OCI-LY1 (cell line): ENCODE results near the gene IRX4.

Source experiments
- H2AFZ ChIP-seq: fragments of 200-600 bp; sonication (generic), shearing (Covaris generic); 2 replicates; pipeline ENCODE4 v1.6.0; 2014; ENCODE audit warnings: antibody characterized with exemption, mild to moderate bottlenecking, low read length
- H3F3A ChIP-seq: fragments of 200-600 bp; sonication (generic), shearing (Covaris generic); 2 replicates; pipeline ENCODE4 v1.6.0; 2014; ENCODE audit warnings: mild to moderate bottlenecking, antibody characterized with exemption, low read length, moderate library complexity; ENCODE audit not compliant: insufficient read depth
- H3K27ac ChIP-seq: fragments of 200-600 bp; sonication (generic); 2 replicates; pipeline ENCODE4 v1.5.1; 2014; ENCODE audit warnings: low read length, mixed run types, mild to moderate bottlenecking, low read depth; ENCODE audit not compliant: poor library complexity, severe bottlenecking
- H3K27me3 ChIP-seq: fragments of 200-600 bp; sonication (generic); 2 replicates; pipeline ENCODE4 v1.6.0; 2014; ENCODE audit warnings: antibody characterized with exemption, mild to moderate bottlenecking, low read length, moderate library complexity; ENCODE audit not compliant: insufficient read depth
- H3K36me3 ChIP-seq: fragments of 200-600 bp; sonication (generic); 2 replicates; pipeline ENCODE4 v1.6.1; 2014; ENCODE audit warnings: mild to moderate bottlenecking, antibody characterized with exemption, low read length, moderate library complexity, mixed read lengths; ENCODE audit not compliant: insufficient read depth
- H3K4me1 ChIP-seq: fragments of 200-600 bp; sonication (generic); 2 replicates; pipeline ENCODE4 v1.5.1; 2014; ENCODE audit warnings: mild to moderate bottlenecking, low read length, moderate library complexity; ENCODE audit not compliant: insufficient read depth, severe bottlenecking
- H3K4me2 ChIP-seq: fragments of 200-600 bp; sonication (generic), shearing (Covaris generic); 2 replicates; pipeline ENCODE4 v1.6.1; 2014; ENCODE audit warnings: low read length
- H3K4me3 ChIP-seq: fragments of 200-600 bp; sonication (generic); 2 replicates; pipeline ENCODE4 v1.5.1; 2014; ENCODE audit warnings: low read length, low read depth, mild to moderate bottlenecking, mixed read lengths; ENCODE audit not compliant: poor library complexity, severe bottlenecking
- H3K79me2 ChIP-seq: fragments of 200-600 bp; shearing (Covaris generic); 2 replicates; pipeline ENCODE4 v1.6.1; 2016; ENCODE audit warnings: mixed run types, low read length, mixed read lengths; ENCODE audit not compliant: insufficient read depth
- H3K9ac ChIP-seq: fragments of 200-600 bp; sonication (generic), shearing (Covaris generic); 2 replicates; pipeline ENCODE4 v1.6.1; 2014; ENCODE audit warnings: mild to moderate bottlenecking, low read length, mixed read lengths
- H3K9me2 ChIP-seq: fragments of 200-600 bp; sonication (generic), shearing (Covaris generic); 2 replicates; pipeline ENCODE4 v1.6.1; 2014; ENCODE audit warnings: low read depth, mild to moderate bottlenecking, low read length, mixed read lengths
- H3K9me3 ChIP-seq: fragments of 200-600 bp; shearing (Covaris generic); 2 replicates; pipeline ENCODE4 v1.6.1; 2014; ENCODE audit warnings: low read length, mixed read lengths
- H4K20me1 ChIP-seq: fragments of 200-600 bp; sonication (generic), shearing (Covaris generic); 2 replicates; pipeline ENCODE4 v1.6.0; 2016; ENCODE audit warnings: mild to moderate bottlenecking, low read length; ENCODE audit not compliant: insufficient read depth
- EZH2 ChIP-seq: fragments of 200-600 bp; sonication (generic), shearing (Covaris generic); IDR thresholded peaks from 2 replicates; pipeline ENCODE4 v1.8.0; 2017; ENCODE audit warnings: borderline replicate concordance, mixed run types, mild to moderate bottlenecking, antibody characterized with exemption, low read length, moderate library complexity, mixed read lengths
- TF ChIP-seq, protein P1 (sequence below): fragments of 200-600 bp; sonication (generic), shearing (Covaris generic); IDR thresholded peaks from 2 replicates; pipeline ENCODE4 v1.5.1; 2017; ENCODE audit warnings: mild to moderate bottlenecking, antibody characterized with exemption, low read length, moderate library complexity, mixed read lengths

IRX4 gene

DNA sequence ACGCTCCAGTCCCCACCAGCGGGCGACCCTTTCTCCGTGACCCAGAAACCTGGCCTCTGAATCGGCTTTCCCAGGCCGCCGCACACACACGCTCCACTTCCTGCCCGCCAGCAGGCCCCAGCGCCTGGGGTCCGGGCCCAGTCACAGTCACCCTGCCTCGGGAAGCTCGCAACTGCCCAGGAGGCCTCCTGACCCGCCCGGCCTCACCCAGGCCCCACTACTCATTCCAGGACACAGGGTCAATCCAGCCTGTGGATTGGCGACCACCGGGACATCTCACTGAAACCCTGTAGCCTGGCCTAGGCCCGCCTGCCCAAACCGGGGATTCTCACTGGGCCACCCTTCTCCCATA, 2.7 kb upstream of the IRX4 start:
- H3K9me3 ChIP-seq = no peaks in the 10 kb centered on the region
- no peaks in the 10 kb centered on the region for H3K9me2 ChIP-seq
- no peaks in the 10 kb centered on the region for H3K36me3 ChIP-seq
- no peak overlapping the region for H3K9ac ChIP-seq
- no peaks in the 10 kb centered on the region for H4K20me1 ChIP-seq
- H3K4me2 ChIP-seq = no peak overlapping the region
- no peak overlapping the region for H2AFZ ChIP-seq
- no peak for TF ChIP-seq EZH2
- TF ChIP-seq, protein P1, sequence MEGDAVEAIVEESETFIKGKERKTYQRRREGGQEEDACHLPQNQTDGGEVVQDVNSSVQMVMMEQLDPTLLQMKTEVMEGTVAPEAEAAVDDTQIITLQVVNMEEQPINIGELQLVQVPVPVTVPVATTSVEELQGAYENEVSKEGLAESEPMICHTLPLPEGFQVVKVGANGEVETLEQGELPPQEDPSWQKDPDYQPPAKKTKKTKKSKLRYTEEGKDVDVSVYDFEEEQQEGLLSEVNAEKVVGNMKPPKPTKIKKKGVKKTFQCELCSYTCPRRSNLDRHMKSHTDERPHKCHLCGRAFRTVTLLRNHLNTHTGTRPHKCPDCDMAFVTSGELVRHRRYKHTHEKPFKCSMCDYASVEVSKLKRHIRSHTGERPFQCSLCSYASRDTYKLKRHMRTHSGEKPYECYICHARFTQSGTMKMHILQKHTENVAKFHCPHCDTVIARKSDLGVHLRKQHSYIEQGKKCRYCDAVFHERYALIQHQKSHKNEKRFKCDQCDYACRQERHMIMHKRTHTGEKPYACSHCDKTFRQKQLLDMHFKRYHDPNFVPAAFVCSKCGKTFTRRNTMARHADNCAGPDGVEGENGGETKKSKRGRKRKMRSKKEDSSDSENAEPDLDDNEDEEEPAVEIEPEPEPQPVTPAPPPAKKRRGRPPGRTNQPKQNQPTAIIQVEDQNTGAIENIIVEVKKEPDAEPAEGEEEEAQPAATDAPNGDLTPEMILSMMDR = no peak
- no peak overlapping the region for H3K4me3 ChIP-seq
- H3K4me1 ChIP-seq = no peaks in the 10 kb centered on the region
- no peaks in the 10 kb centered on the region for H3F3A ChIP-seq
- H3K27ac ChIP-seq = no peak overlapping the region
- H3K79me2 ChIP-seq = no peaks in the 10 kb centered on the region
- H3K27me3 ChIP-seq = no peaks in the 10 kb centered on the region

DNA sequence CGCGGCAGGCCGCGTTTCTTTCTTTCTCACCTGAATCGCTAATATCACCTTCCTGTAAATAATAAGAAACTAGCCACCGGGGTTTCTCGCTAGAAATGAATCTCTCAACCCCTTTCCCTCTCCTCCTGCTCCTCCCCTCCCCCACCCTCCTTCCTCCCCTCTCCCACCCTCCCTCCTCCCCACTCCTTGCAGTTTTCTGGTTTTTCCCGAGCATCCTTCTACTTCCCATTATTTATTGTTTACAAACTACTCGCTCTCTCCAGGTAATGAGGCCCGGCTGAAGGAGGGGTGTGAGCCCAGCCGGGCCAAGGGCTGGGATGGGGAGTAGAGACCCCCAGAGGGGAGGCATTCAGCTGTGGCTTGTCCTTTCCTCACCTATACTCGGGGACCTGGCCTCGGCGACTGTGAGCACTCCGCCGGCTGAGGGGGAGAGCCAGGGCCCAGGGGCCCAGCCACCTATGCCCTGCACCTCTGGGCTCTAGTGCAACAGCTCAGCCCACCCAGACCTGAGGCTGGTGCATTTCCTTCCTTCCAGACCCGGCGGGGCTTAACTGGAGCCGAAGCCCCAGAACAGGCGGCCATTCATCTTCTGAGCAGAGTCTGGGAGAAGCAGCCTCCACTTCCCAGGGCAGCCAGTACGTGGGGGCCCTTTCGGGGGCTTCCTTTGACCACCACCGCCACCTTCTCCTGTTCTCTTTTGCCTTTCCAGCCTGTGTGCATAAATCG, 2.1 kb upstream of the IRX4 start:
- H3K4me1 ChIP-seq = no peaks in the 10 kb centered on the region
- no peak overlapping the region for H3K27ac ChIP-seq
- no peaks in the 10 kb centered on the region for H3K9me3 ChIP-seq
- H3K79me2 ChIP-seq = no peaks in the 10 kb centered on the region
- H3K4me2 ChIP-seq = no peak overlapping the region
- no peak overlapping the region for H3K4me3 ChIP-seq
- H2AFZ ChIP-seq = no peak overlapping the region
- TF ChIP-seq, protein P1 = no peak
- TF ChIP-seq EZH2 = no peak
- no peaks in the 10 kb centered on the region for H3K9me2 ChIP-seq
- no peaks in the 10 kb centered on the region for H3K36me3 ChIP-seq
- H4K20me1 ChIP-seq = no peaks in the 10 kb centered on the region
- H3K9ac ChIP-seq = no peak overlapping the region
- no peaks in the 10 kb centered on the region for H3K27me3 ChIP-seq
- H3F3A ChIP-seq = no peaks in the 10 kb centered on the region

DNA sequence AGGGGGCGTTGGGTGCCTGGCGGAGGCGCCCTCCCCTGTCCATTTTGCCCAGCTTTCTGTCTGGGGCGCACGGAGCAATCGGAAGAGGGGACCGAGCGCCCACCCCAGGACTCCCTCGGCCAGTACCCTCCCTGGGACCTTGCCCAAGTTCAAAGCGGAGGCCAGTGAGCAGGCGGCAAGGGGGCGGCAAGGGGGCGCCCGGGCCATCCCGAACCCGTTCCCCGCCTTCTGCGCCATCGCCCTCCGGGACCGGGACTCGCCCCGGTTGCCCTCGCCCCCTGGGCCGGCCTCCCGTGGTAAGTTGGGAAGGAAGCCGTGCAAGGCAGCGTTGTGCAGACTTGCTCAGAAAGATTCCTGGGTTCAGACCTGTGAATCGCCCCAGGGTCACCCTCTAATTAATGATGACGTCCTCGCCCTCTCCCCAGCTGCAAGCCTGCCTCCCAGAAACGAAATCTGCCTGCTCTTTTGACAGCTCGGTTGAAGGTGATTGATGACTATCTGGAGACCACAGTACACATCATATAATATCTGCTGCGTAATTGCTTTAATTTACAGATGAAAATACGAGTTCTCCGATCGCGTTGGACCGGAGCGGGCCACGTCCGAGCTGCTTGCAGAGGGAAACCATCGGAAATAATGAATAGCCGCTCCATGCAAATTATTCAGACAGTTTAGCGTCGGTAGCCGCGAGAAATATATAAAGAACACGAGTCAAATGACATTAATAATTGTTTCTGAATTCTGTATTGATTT, 1.4 kb upstream of the IRX4 start:
- Histone ChIP-seq H4K20me1 (no peaks in the 10 kb centered on the region), H3K79me2 (no peaks in the 10 kb centered on the region), H3K9me3 (no peaks in the 10 kb centered on the region), H3K4me1 (no peaks in the 10 kb centered on the region), H3K27ac (no peak overlapping the region), H3F3A (no peaks in the 10 kb centered on the region), H3K27me3 (no peaks in the 10 kb centered on the region), H3K4me3 (no peak overlapping the region), H2AFZ (no peak overlapping the region), H3K36me3 (no peaks in the 10 kb centered on the region), H3K9me2 (no peaks in the 10 kb centered on the region), H3K4me2 (no peak overlapping the region), H3K9ac (no peak overlapping the region)
- TF ChIP-seq, protein P1 = no peak
- no peak for TF ChIP-seq EZH2
